Testis (tissue), 3 donors: ENCODE results near the gene PSMA2. TPM values are rescaled to one million over a fixed set of nuclear protein-coding genes. Genes with fewer than 3 reads are reported as not detected.

Experiments used
- DNase-seq: peaks from one replicate; pipeline ENCODE4 v3.0.0-alpha.2; 2019
- H3K27ac ChIP-seq, 2 donors: fragments of 200-600 bp; sonication (generic); one replicate each; pipeline ENCODE4 v1.5.1; 2019
- H3K27me3 ChIP-seq: fragments of 200-600 bp; sonication (generic); one replicate; pipeline ENCODE4 v1.5.1; 2019
- H3K36me3 ChIP-seq: fragments of 200-600 bp; sonication (generic); one replicate; pipeline ENCODE4 v1.5.1; 2017; ENCODE audit warnings: low read depth; ENCODE audit errors: missing control alignments
- H3K4me1 ChIP-seq: fragments of 200-600 bp; sonication (generic); one replicate; pipeline ENCODE4 v1.5.1; 2019
- H3K4me3 ChIP-seq, 2 donors: fragments of 200-600 bp; sonication (generic); one replicate each; pipeline ENCODE4 v1.5.1; 2017 to 2019
- H3K9me3 ChIP-seq: fragments of 200-600 bp; sonication (generic); one replicate; pipeline ENCODE4 v1.5.1; 2017
- CTCF ChIP-seq, 3 experiments: fragments of 450-650 bp in 2 of 3; fragments of 200-600 bp in 1 of 3; sonication (generic) in 1 of 3; IDR thresholded peaks; one replicate each; pipeline ENCODE4 v1.5.1; 2016 to 2019; ENCODE audit warnings: antibody characterized with exemption in 3 of 3, mild to moderate bottlenecking in 2 of 3, moderate library complexity in 1 of 3
- POLR2A ChIP-seq: fragments of 450-650 bp; IDR thresholded peaks from one replicate; pipeline ENCODE4 v1.6.1; 2017; ENCODE audit warnings: antibody characterized with exemption, mild to moderate bottlenecking, moderate library complexity
- WGBS, 2 donors: methylation state at CpG; one replicate each; pipeline ENCODE4 v1.1.5; 2018; 5-methylcytosine and 5-hydroxymethylcytosine counted together
- intact Hi-C: fragments of 100-400 bp; cut with DNase I; formaldehyde crosslinking; loops from one replicate; pipeline ENCODE4 v1.15.1; 2023; ENCODE audit warnings: low total_unique reads
- polyA plus RNA-seq: library from polyadenylated mRNA; stranded (reverse); fragments of 350-450 nt; fragmentation: Illumina TruSeq; extraction: RNeasy Lipid Tissue Mini Kit (QIAGEN cat#74804); gene quantifications from one replicate; pipeline ENCODE4 v1.2.3, GENCODE V29; 2014; ENCODE audit warnings: low read depth, low replicate concordance; ENCODE audit not compliant: insufficient read depth
- total RNA-seq, 2 donors: library from RNA; depleted of rRNA; stranded (reverse); fragments of >200 nt; gene quantifications; one replicate each; pipeline ENCODE4 v1.2.3, GENCODE V29; 2016

Gene PSMA2
- total and polyA plus RNA-seq, 3 donors from 2014 or later: 50.1 to 114 (median 50.9) TPM

GRCh38 chr7:42931447-42931833 lies 534 bp downstream of the PSMA2 start:
- intact Hi-C loops: no loop called here
- H3K9me3 ChIP-seq: no peaks in the 10 kb centered on the region
- 0% methylated on average over 11 to 12 of the region's 12 CpGs for WGBS, 2 donors
- no peak for DNase-seq
- peak overlapping the region; percentile 82 for H3K27ac ChIP-seq
- TF ChIP-seq CTCF (IDR thresholded peaks at IDR 0.05) (no peak), POLR2A (no peak)
- peaks cover 22% of the 10 kb centered on the region for H3K4me1 ChIP-seq
- peak overlapping the region; percentile 73 to 91 for H3K4me3 ChIP-seq
- no peaks in the 10 kb centered on the region for H3K36me3 ChIP-seq
- no peaks in the 10 kb centered on the region for H3K27me3 ChIP-seq

- H3K27me3 ChIP-seq: no peaks in the 10 kb centered on the region
- WGBS, 2 donors: 7 to 8% methylated on average over 5 of the region's 5 CpGs
- no peak for DNase-seq
- peak overlapping the region; percentile 73 to 91 for H3K4me3 ChIP-seq
- peak overlapping the region in 1 of 2 donors; percentile 82 for H3K27ac ChIP-seq
- peaks cover 22% of the 10 kb centered on the region for H3K4me1 ChIP-seq
- no peak for TF ChIP-seq POLR2A
- no peak for TF ChIP-seq CTCF (IDR thresholded peaks at IDR 0.05)
- no peaks in the 10 kb centered on the region for H3K36me3 ChIP-seq
- intact Hi-C loops: no loop called here
- no peaks in the 10 kb centered on the region for H3K9me3 ChIP-seq
Measured at GRCh38 chr7:42930889-42931288, 1.1 kb downstream of the PSMA2 start.

GRCh38 chr7:42929449-42929848 lies 2.5 kb downstream of the PSMA2 start:
- Histone ChIP-seq H3K4me1 (peaks cover 21% of the 10 kb centered on the region), H3K27me3 (no peaks in the 10 kb centered on the region), H3K36me3 (no peaks in the 10 kb centered on the region), H3K9me3 (no peaks in the 10 kb centered on the region), H3K27ac (no peak overlapping the region), H3K4me3 (no peak overlapping the region)
- intact Hi-C loops: no loop called here
- no peak for TF ChIP-seq POLR2A
- TF ChIP-seq CTCF (IDR thresholded peaks at IDR 0.05): no peak
- 45 to 55% methylated on average over 3 of the region's 3 CpGs for WGBS, 2 donors
- DNase-seq: no peak

GRCh38 chr7:42928754-42929153 lies 3.2 kb downstream of the PSMA2 start:
- TF ChIP-seq CTCF (IDR thresholded peaks at IDR 0.05): no peak
- no peak for TF ChIP-seq POLR2A
- WGBS, 2 donors: 57% methylated on average over 3 of the region's 3 CpGs
- Histone ChIP-seq H3K4me1 (peaks cover 14% of the 10 kb centered on the region), H3K4me3 (no peak overlapping the region), H3K9me3 (no peaks in the 10 kb centered on the region), H3K27ac (no peak overlapping the region), H3K36me3 (no peaks in the 10 kb centered on the region), H3K27me3 (no peaks in the 10 kb centered on the region)
- intact Hi-C loops: no loop called here
- DNase-seq: no peak

- 87 to 89% methylated on average over 5 of the region's 5 CpGs for WGBS, 2 donors
- no peaks in the 10 kb centered on the region for H3K36me3 ChIP-seq
- intact Hi-C loops: no loop called here
- H3K9me3 ChIP-seq: no peaks in the 10 kb centered on the region
- no peak overlapping the region for H3K27ac ChIP-seq
- H3K4me1 ChIP-seq: peaks cover 7% of the 10 kb centered on the region
- no peaks in the 10 kb centered on the region for H3K27me3 ChIP-seq
- no peak for DNase-seq
- H3K4me3 ChIP-seq: no peak overlapping the region
- TF ChIP-seq POLR2A: no peak
- TF ChIP-seq CTCF (IDR thresholded peaks at IDR 0.05): no peak
Measured at GRCh38 chr7:42926204-42926603, 5.8 kb downstream of the PSMA2 start.
